Smooth muscle cell (in vitro differentiated cells): Measurements from ENCODE around the gene CDYL. TPM values are rescaled to one million over a fixed set of nuclear protein-coding genes. Genes with fewer than 3 reads are reported as not detected.

Source experiments
- DNase-seq: peaks from one replicate; lab custom pipeline; 2025; ENCODE audit not compliant: unreplicated experiment; lab: John Stamatoyannopoulos, UW
- H2AFZ ChIP-seq: fragments of 200-600 bp; sonication (generic); 2 replicates; pipeline ENCODE4 v1.6.0; 2016; ENCODE audit warnings: antibody characterized with exemption, low read depth, mild to moderate bottlenecking
- H3F3A ChIP-seq: fragments of 200-600 bp; sonication (generic); 2 replicates; pipeline ENCODE4 v1.6.0; 2017; ENCODE audit warnings: antibody characterized with exemption, low read depth
- H3K27ac ChIP-seq: fragments of 200-600 bp; sonication (generic); 2 replicates; pipeline ENCODE4 v1.5.1; 2016; ENCODE audit warnings: low read depth, mild to moderate bottlenecking
- H3K27me3 ChIP-seq: fragments of 200-600 bp; sonication (generic); 2 replicates; pipeline ENCODE4 v1.6.1; 2016; ENCODE audit warnings: low read depth, mild to moderate bottlenecking
- H3K36me3 ChIP-seq: fragments of 200-600 bp; sonication (generic); 2 replicates; pipeline ENCODE4 v1.5.1; 2016; ENCODE audit warnings: low read depth
- H3K4me1 ChIP-seq: fragments of 200-600 bp; sonication (generic); 2 replicates; pipeline ENCODE4 v1.5.1; 2016; ENCODE audit warnings: low read depth
- H3K4me2 ChIP-seq: fragments of 200-600 bp; sonication (generic); 2 replicates; pipeline ENCODE4 v1.6.0; 2016; ENCODE audit warnings: mild to moderate bottlenecking
- H3K4me3 ChIP-seq: fragments of 200-600 bp; sonication (generic); 2 replicates; pipeline ENCODE4 v1.5.1; 2016; ENCODE audit warnings: mild to moderate bottlenecking
- H3K79me2 ChIP-seq: fragments of 200-600 bp; sonication (generic); 2 replicates; pipeline ENCODE4 v1.6.0; 2016; ENCODE audit warnings: low read depth, mild to moderate bottlenecking
- H3K9ac ChIP-seq: fragments of 200-600 bp; sonication (generic); 2 replicates; pipeline ENCODE4 v1.6.0; 2016; ENCODE audit warnings: low read depth
- H3K9me3 ChIP-seq: fragments of 200-600 bp; sonication (generic); replicated peaks from 2 replicates; pipeline ENCODE4 v1.5.1; 2016; ENCODE audit warnings: low read depth
- H4K20me1 ChIP-seq: fragments of 200-600 bp; sonication (generic); 2 replicates; pipeline ENCODE4 v1.6.0; 2016; ENCODE audit warnings: low read depth
- CTCF ChIP-seq: fragments of 200-600 bp; sonication (generic); IDR thresholded peaks from 2 replicates; pipeline ENCODE4 v1.5.1; 2017; ENCODE audit warnings: borderline replicate concordance, mild to moderate bottlenecking, antibody characterized with exemption; ENCODE audit not compliant: insufficient read depth, poor library complexity, severe bottlenecking
- WGBS: methylation state at CpG from one replicate; pipeline ENCODE4 v1.1.7; 2016; ENCODE audit warnings: low lambda C conversion rate; 5-methylcytosine and 5-hydroxymethylcytosine counted together
- polyA plus RNA-seq: library from polyadenylated mRNA; unstranded; fragments of >200 nt; fragmentation: Nextera tagmentation; extraction: Ambion mirVana; gene quantifications from 2 replicates; pipeline ENCODE4 v1.2.1, GENCODE V29; 2016
- total RNA-seq: library from RNA; depleted of rRNA; stranded (reverse); fragments of >200 nt; gene quantifications from 2 replicates; pipeline ENCODE4 v1.2.3, GENCODE V29; 2014

The CDYL gene
- total and polyA plus RNA-seq, 2 experiments from 2014 or later = 28.7 to 34.5 TPM

- WGBS = 91% methylated on average over 6 of the region's 6 CpGs
- H3K36me3 ChIP-seq = no peaks in the 10 kb centered on the region
- no peak overlapping the region for H3K27ac ChIP-seq
- no peak overlapping the region for H3K4me2 ChIP-seq
- no peaks in the 10 kb centered on the region for H3K27me3 ChIP-seq
- H3K79me2 ChIP-seq = peaks cover 100% of the 10 kb centered on the region
- no peak overlapping the region for H3K9ac ChIP-seq
- no peak overlapping the region for H2AFZ ChIP-seq
- H3F3A ChIP-seq = no peaks in the 10 kb centered on the region
- peaks cover 100% of the 10 kb centered on the region for H4K20me1 ChIP-seq
- no peak for DNase-seq
- no peak for TF ChIP-seq CTCF
- no peaks in the 10 kb centered on the region for H3K9me3 ChIP-seq
- H3K4me3 ChIP-seq = no peak overlapping the region
- no peaks in the 10 kb centered on the region for H3K4me1 ChIP-seq
These were observed 103.6 kb downstream of the CDYL start for GRCh38 chr6:4879741-4880275.

GRCh38 chr6:4880363-4880762, 104.2 kb downstream of the CDYL start:
- Histone ChIP-seq H3K27ac (no peak overlapping the region), H2AFZ (no peak overlapping the region), H3F3A (no peaks in the 10 kb centered on the region), H3K4me3 (no peak overlapping the region), H3K79me2 (peaks cover 100% of the 10 kb centered on the region), H3K9me3 (no peaks in the 10 kb centered on the region), H3K9ac (no peak overlapping the region), H3K4me2 (no peak overlapping the region), H3K36me3 (no peaks in the 10 kb centered on the region), H3K4me1 (no peaks in the 10 kb centered on the region), H4K20me1 (peaks cover 100% of the 10 kb centered on the region), H3K27me3 (no peaks in the 10 kb centered on the region)
- no peak for DNase-seq
- WGBS = 98% methylated on average over 3 of the region's 3 CpGs
- no peak for TF ChIP-seq CTCF

GRCh38 chr6:4883298-4883697, 107.1 kb downstream of the CDYL start:
- H3K4me2 ChIP-seq = no peak overlapping the region
- no peak overlapping the region for H3K9ac ChIP-seq
- H3K79me2 ChIP-seq = peaks cover 100% of the 10 kb centered on the region
- H3K27me3 ChIP-seq = no peaks in the 10 kb centered on the region
- no peaks in the 10 kb centered on the region for H3K36me3 ChIP-seq
- TF ChIP-seq CTCF = no peak
- H2AFZ ChIP-seq = no peak overlapping the region
- no peak overlapping the region for H3K4me3 ChIP-seq
- H3F3A ChIP-seq = no peaks in the 10 kb centered on the region
- no peaks in the 10 kb centered on the region for H3K4me1 ChIP-seq
- 95% methylated on average over 3 of the region's 3 CpGs for WGBS
- peaks cover 100% of the 10 kb centered on the region for H4K20me1 ChIP-seq
- no peaks in the 10 kb centered on the region for H3K9me3 ChIP-seq
- H3K27ac ChIP-seq = no peak overlapping the region
- DNase-seq = no peak

GRCh38 chr6:4884646-4885340, 108.6 kb downstream of the CDYL start:
- peaks cover 100% of the 10 kb centered on the region for H4K20me1 ChIP-seq
- no peak overlapping the region for H3K4me2 ChIP-seq
- H3K36me3 ChIP-seq = no peaks in the 10 kb centered on the region
- no peaks in the 10 kb centered on the region for H3K9me3 ChIP-seq
- peaks cover 100% of the 10 kb centered on the region for H3K79me2 ChIP-seq
- no peaks in the 10 kb centered on the region for H3F3A ChIP-seq
- no peak for DNase-seq
- whole genome bisulfite sequencing = 81% methylated on average over 7 of the region's 7 CpGs
- H3K27ac ChIP-seq = no peak overlapping the region
- H3K27me3 ChIP-seq = no peaks in the 10 kb centered on the region
- H3K4me1 ChIP-seq = no peaks in the 10 kb centered on the region
- no peak for TF ChIP-seq CTCF
- H2AFZ ChIP-seq = no peak overlapping the region
- no peak overlapping the region for H3K4me3 ChIP-seq
- no peak overlapping the region for H3K9ac ChIP-seq
